ENCODE results near the gene RPL12. TPM values are rescaled to one million over a fixed set of nuclear protein-coding genes. Genes with fewer than 3 reads are reported as not detected.

The RPL12 gene
- total and polyA plus RNA-seq, 9 of the 15 experiments (the other 6 are each of a cell fraction or from before 2014, with no cell fraction given): 1,614 to 4,558 (median 2,531) TPM

GRCh38 chr9:127415657-127416056 lies 35.5 kb downstream of the RPL12 start (continued):
- TF ChIP-seq EZH2 (IDR thresholded peaks at IDR 0.05; ENCODE audit: borderline replicate concordance, low read depth, low read length) (no peak), TAF1 (IDR thresholded peaks at IDR 0.05; ENCODE audit: control insufficient read depth, extremely low read depth, insufficient read depth, low read length, severe bottlenecking) (no peak), RBM34 (IDR thresholded peaks at IDR 0.05; ENCODE audit: borderline replicate concordance, insufficient read depth, low read length) (no peak), PML (IDR thresholded peaks at IDR 0.05; ENCODE audit: low read length) (no peak), ZNF217 (CRISPR knock-in tag; IDR thresholded peaks at IDR 0.05) (no peak), SREBF2 (CRISPR knock-in tag; IDR thresholded peaks at IDR 0.05) (no peak)

- in situ Hi-C loops (cut with MboI): no loop called here
- ChIA-PET POLR2A (interaction anchor here (0.5 to 1.5 kb wide), 4 partner anchors 9 to 670 kb away, joined by 3 to 6 read pairs (median 4); partner anchors contain the start of gene ZNF79), CTCF (ENCODE audit: low intra/inter-chr PET ratio) (no interaction called here)
- DNase-seq (ENCODE audit: extremely low read depth in 1 of 4, low spot score in 3 of 4): no peak
- Histone ChIP-seq H3K36me3 (ENCODE audit: control insufficient read depth, insufficient read depth, low read length) (no peaks in the 10 kb centered on the region), H3K4me1 (replicated peaks in 1 of 2; ENCODE audit: control insufficient read depth in 2 of 2, insufficient read depth in 2 of 2, low read length in 2 of 2) (peaks cover 12 to 14% of the 10 kb centered on the region in 2 experiments; a peak in 4 of 5 replicates), H3K27me3 (ENCODE audit: control insufficient read depth in 2 of 2, insufficient read depth in 2 of 2, low read length in 2 of 2) (no peaks in the 10 kb centered on the region), H3K9ac (ENCODE audit: insufficient read depth in 1 of 2, low read depth in 2 of 2, low read length in 2 of 2) (no peak overlapping the region), H3K4me3 (no peak overlapping the region), H3K79me2 (ENCODE audit: control insufficient read depth, insufficient read depth, low read length) (no peaks in the 10 kb centered on the region), H3K27ac (ENCODE audit: extremely low read depth, low read depth, low read length) (no peak overlapping the region), H3K9me3 (replicated peaks; ENCODE audit: control insufficient read depth, insufficient read depth, low read depth, low read length) (no peaks in the 10 kb centered on the region), H4K20me1 (replicated peaks; ENCODE audit: control insufficient read depth, insufficient read depth, low read length) (0 out of 2 replicates have a peak, but pooled peaks cover 4% of the 10 kb centered on the region), H3K4me2 (ENCODE audit: insufficient read depth, low read length) (no peak overlapping the region), H3K9me1 (ENCODE audit: control insufficient read depth, insufficient read depth, low read length) (no peaks in the 10 kb centered on the region), H2AFZ (ENCODE audit: low read depth, low read length) (no peak overlapping the region)
- no TSS peak for BruUV-seq (replicated peaks)
- no peak for ATAC-seq
- FAIRE-seq: no peak
- WGBS (ENCODE audit: insufficient coverage, low coverage, missing lambda C conversion rate): 30% methylated on average over 4 of the region's 4 CpGs
- intact Hi-C loops (cut with micrococcal nuclease): no loop called here
- TF ChIP-seq ZNF316 (IDR thresholded peaks at IDR 0.05) (peak; percentile 98), MAFK (IDR thresholded peaks at IDR 0.05; ENCODE audit: low read length) (peak; percentile 88), SETDB1 (IDR thresholded peaks at IDR 0.05; ENCODE audit: low read length) (no peak), NELFE (IDR thresholded peaks at IDR 0.05; ENCODE audit: insufficient read depth, insufficient read length) (no peak), SMAD3 (CRISPR knock-in tag; conservative IDR thresholded peaks at IDR 0.05) (no peak), SNRNP70 (optimal IDR thresholded peaks at IDR 0.05; ENCODE audit: low read depth, low read length) (no peak), MAFG (tag; conservative IDR thresholded peaks at IDR 0.05) (peak; percentile 96), OTX1 (CRISPR knock-in tag; IDR thresholded peaks at IDR 0.05) (no peak), C11orf30 (IDR thresholded peaks at IDR 0.05; ENCODE audit: low read depth) (peak; percentile 96), CTCF (IDR thresholded peaks at IDR 0.05 in 2 of 3, conservative IDR thresholded peaks at IDR 0.05 in 1 of 3; ENCODE audit: insufficient read depth in 2 of 3, low read depth in 1 of 3, low read length in 3 of 3) (no peak), MAFF (IDR thresholded peaks at IDR 0.05; ENCODE audit: low read length) (peak; percentile 88)
These were observed 36.1 kb downstream of the RPL12 start for GRCh38 chr9:127415141-127415540.

Measured in K562 (cell line).